GM19239 (cell line): ENCODE measurements around the gene GTF2F2.
"Not testable (repeated sequence)": the region's sequence is repeated elsewhere in the genome, so short reads cannot be mapped to it uniquely, and the experiment has no call there.

Source experiments
- DNase-seq: peaks from one replicate; pipeline ENCODE4 v3.0.0; 2011; ENCODE audit warnings: low spot score; ENCODE audit not compliant: insufficient read length
- FAIRE-seq: peaks from 2 replicates; lab custom pipeline; 2011; peaks lifted over from hg19 to GRCh38; lab: Jason Lieb, UNC

GTF2F2 gene

GRCh38 chr13:45174478-45174877 is 54.2 kb downstream of the GTF2F2 start:
- no peak for DNase-seq
- FAIRE-seq, result no peak

DNA sequence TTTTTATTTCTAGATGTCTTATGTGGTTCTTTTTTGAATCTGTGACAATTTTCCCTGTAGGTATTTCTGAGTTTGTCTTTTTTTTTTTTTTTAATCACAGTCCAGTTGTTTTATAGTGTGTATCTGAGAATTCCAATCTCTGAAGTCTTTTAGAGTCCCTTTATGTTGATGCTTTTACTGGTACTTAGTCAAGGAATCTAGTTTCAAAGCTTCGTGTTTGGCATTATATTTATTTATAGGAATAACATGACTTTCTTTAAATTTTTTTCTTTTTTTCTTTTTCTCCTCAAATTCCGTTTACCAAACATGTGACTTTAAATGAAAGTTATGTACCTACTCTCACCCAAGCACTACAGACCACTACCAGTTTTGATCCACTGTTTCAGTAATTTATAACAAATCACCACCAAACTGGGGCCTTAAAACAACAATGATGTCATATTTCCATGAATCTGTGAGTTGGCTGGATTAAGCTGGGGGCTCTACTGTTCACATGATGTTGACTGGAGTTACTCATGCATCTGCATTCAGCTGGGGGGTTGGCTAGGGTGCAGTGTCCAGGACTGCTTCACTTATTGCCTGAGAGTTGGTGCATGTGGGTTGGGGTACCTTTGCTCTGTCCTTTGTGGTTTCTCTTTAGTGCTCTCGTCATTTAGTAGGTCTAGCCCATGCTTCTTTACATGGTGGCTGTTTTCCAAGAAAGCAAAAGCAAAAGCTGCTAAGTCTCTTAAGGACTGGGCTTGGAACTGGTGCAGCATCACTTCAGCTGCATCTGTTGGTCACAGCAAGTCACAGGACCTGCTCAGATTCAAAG is 58.2 kb downstream of the GTF2F2 start:
- DNase-seq (no peak), FAIRE-seq (no peak)

DNA sequence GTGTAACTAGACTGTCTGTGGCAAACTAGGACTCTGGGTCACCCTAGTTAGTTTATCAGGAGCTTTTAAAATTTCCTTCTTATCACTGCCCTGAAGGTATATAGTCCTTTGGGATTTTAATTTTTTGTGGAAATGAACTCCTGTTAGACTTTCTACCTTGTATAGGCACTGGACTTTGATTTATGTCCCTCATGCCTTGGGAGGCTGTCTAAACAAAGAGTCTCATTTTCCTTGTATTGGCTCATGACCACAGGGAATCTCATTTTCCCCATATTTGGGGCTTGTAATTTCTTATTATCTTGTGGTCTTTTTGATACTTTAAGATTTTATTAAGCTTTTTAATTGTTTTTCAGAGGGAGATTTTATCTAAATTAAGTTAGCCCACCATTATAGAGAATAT is 59.1 kb downstream of the GTF2F2 start:
- FAIRE-seq (no peak), DNase-seq (no peak)

- DNase-seq, result no peak
- no peak for FAIRE-seq
Measured at GRCh38 chr13:45180303-45180702, 60.0 kb downstream of the GTF2F2 start.

GRCh38 chr13:45180713-45181601 is 60.6 kb downstream of the GTF2F2 start:
- FAIRE-seq, result no peak
- DNase-seq, result no peak

- peak; percentile 21 for FAIRE-seq
Measured at GRCh38 chr13:45184693-45185092, 64.4 kb downstream of the GTF2F2 start.

GRCh38 chr13:45185286-45185685 is 65.0 kb downstream of the GTF2F2 start:
- no peak for DNase-seq
- FAIRE-seq, result no peak

More at GRCh38 chr13:45184693-45185092, 64.4 kb downstream of the GTF2F2 start:
- no peak for DNase-seq

- DNase-seq, FAIRE-seq: not testable (repeated sequence)
Measured at GRCh38 chr13:45189077-45189476, 68.8 kb downstream of the GTF2F2 start.

DNA sequence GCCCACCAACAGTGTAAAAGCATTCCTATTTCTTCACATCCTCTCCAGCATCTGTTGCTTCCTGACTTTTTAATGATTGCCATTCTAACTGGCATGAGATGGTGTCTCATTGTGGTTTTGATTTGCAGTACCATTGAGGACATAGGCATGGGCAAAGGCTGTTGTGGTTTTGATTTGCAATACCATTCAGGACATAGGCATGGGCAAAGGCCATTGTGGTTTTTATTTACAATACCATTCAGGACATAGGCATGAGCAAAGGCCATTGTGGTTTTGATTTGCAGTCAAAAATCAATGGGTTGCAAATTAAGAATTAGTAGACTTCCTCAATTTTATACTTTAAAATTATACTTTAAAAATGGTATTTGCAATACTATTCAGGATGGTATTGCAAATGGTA is 69.2 kb downstream of the GTF2F2 start:
- DNase-seq, FAIRE-seq: not testable (repeated sequence)

DNA sequence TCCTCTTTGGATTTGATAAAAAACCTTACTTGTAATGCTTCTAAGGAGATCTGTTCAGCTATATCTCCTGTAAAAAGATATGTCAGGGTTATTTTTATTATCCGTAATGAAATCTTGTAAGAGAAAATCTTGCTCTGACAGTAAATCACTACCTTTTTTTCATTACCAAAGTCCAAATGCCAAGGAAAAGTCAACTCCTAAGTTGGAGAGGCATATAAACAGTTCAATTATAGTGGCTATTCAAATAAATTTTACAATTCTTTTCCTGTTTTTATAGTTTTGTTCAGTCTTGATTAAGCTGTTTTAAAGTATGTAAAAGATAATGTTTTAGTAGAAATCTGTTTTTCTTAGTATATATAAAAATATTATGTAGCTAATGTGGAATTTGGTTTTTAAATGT is 71.6 kb downstream of the GTF2F2 start:
- FAIRE-seq, result no peak
- DNase-seq, result no peak

DNA sequence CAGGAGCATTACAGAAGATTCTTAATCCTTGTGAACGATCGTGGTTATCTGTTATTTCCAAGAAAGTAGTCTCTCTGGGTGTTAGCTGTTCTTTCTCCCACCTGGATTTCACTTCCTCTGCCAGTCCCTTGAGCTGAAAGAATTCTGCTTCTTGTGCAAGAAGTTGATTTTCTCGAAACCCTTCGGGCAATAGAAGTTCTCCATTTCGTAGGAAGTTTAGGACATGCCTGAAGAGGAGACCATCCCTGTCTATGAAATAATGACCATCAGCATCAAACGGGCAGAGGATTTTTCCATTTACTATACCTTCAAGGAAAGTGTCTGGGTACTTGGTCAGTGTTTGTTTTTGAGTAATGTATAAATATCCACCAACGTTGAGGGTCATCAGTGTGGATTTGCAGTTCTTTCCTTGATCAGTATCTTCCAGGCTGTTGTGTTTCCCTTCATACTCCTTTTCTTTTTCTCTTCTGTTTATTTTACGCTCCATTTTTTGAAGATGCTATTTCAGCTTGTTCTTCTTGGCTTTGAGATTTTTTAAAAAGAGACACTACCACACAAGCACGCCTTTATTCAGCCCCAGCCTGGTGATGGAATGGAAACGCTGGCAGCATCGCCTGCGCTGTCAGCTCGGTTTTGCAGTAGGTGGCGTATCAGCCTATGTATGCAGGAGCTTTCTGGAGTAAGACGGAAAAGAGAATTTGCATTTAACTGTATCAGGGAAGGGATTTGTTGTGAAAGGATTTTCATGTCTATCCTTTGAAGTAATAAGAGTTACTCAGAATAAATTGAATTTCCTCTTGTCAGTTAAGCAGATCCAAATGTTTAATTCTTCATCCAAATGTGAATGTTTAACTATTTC is 74.0 kb downstream of the GTF2F2 start:
- no peak for DNase-seq
- no peak for FAIRE-seq

- no peak for FAIRE-seq
- DNase-seq, result no peak
Measured at GRCh38 chr13:45195421-45195820, 75.1 kb downstream of the GTF2F2 start.

GRCh38 chr13:45196096-45196495 is 75.8 kb downstream of the GTF2F2 start:
- no peak for DNase-seq
- peak; percentile 23 for FAIRE-seq

DNA sequence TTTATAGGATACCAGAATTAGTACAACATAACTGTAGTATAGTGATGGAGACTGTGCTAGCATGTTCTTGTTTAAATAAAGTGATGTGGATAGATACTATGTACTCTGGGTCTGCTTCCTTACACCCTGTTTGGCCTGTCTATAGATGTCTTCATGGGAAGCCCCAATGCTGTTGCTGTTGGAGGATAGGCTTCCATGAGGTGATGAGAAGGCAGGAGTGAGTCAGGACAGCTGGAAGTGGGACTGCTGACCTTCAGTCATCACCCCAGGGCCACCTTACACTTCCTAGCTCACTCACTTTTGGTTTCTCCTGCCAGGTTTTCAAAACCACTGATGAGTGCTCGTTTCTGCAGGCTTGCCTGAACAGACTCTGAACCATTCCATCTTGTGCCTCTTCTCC is 76.3 kb downstream of the GTF2F2 start:
- DNase-seq (peak; percentile 3), FAIRE-seq (peak; percentile 82)

DNA sequence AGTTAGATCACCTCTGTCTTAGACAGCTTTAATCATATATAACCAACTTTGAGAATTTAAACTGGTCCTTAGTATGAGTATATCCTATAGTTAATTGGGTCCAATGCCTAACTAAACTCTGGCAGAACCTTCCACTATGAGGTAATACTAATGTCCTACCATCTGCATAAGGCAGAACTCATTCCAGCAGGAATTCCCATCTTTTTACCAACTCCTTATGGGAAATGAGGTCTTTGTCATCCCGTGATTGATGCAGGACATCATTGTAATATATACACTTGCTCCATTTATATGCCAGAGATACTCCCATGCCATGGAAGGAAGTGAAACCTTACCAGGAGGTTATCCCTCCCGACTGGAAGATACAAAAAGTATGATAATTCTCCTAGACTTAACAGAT is 77.7 kb downstream of the GTF2F2 start:
- FAIRE-seq (peak; percentile 73), DNase-seq (no peak)

- DNase-seq (no peak), FAIRE-seq (no peak)
Measured at GRCh38 chr13:45198924-45199323, 78.6 kb downstream of the GTF2F2 start.

DNA sequence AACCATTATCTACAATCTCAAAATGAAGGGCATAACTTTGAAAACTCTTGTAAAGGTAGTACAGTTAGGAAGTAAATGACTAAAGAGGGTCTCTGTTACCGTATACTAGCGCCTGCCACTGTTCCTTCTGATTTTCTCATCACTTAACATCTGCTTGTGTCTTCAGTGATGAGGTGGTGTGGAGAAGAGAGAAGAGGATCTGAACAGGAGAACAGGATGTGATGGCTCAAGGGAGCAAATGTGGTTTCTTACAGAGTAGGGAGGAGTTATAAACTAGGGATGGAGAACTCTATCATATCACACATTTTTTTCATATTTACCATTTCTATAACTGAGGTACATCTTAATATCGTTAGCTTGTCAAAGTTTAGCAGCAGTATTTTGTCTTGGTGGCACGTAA is 79.4 kb downstream of the GTF2F2 start:
- DNase-seq (no peak), FAIRE-seq (no peak)

GRCh38 chr13:45200701-45201232 is 80.5 kb downstream of the GTF2F2 start, which contains the start of gene KCTD4:
TSS of gene KCTD4 (minus strand) at chr13:45201045. CDS start at chr13:45194567, 6,478 bp downstream.
- no peak for FAIRE-seq
- DNase-seq, result no peak

- FAIRE-seq, result no peak
- no peak for DNase-seq
Measured at GRCh38 chr13:45205124-45205523, 84.8 kb downstream of the GTF2F2 start.

- peak; percentile 60 for FAIRE-seq
- DNase-seq, result no peak
Measured at GRCh38 chr13:45206340-45206739, 86.0 kb downstream of the GTF2F2 start.
